Cardiac fibroblast (primary cell): ENCODE measurements around the gene MYO9B.
A peak's percentile ranks its signal among the peaks of the same experiment; 100 is the strongest.

Source experiments
- DNase-seq, 2 donors: peaks; one replicate each; pipeline versions ENCODE4 v3.0.0 to v3.0.0-alpha.2; 2010; ENCODE audit warnings: low read depth in 2 of 2
- H3K4me3 ChIP-seq, 2 donors: replicated peaks in 1 of 2; 1 replicate in 1 of 2; 2 replicates in 1 of 2; pipeline ENCODE4 v1.5.1; 2011; ENCODE audit warnings: low read depth in 2 of 2, low read length in 2 of 2, mild to moderate bottlenecking in 2 of 2, moderate library complexity in 1 of 2
- TF ChIP-seq, protein P1 (sequence below): IDR thresholded peaks from one replicate; pipeline ENCODE4 v1.5.1; 2011; ENCODE audit warnings: low read depth, mild to moderate bottlenecking, low read length, inconsistent platforms

The MYO9B gene

DNA sequence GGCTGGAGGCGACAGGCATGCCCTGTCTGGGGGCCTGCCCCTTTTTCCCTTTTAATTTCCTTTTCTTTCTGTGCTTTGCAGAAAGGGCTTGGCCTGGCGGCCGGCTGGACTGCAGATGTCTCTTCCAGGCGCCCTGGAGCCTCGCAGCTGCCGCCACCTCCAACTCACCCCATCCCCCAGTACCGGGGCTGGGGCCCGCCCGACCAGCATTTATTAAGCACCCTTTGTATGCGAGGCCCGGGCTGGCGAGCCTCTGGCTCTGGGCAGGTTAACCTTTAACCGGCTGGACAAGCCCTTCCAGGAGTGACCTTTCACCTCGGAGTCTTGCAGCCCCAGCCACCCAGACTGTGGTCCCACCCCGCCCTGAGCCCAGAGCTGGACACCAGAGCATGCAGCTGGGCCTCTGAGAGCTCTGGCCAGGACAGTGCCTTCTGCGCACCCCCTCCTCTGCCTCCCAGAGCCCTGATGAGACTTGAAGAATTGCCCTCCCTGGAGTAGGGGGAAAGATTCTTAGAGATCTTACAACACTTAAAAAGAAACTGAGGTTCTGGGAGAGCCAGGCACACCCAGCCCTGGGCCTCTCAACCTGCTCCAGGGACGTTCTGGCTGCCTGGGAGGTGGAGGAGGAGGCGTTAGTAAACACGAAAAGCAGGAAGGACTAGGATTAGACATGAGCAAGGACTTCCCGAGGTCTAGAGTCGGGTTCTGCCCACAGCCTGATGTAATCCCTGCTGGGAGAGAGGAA, 171.3 kb downstream of the MYO9B start:
- peak in 1 of 2 donors; percentile 41 for DNase-seq
- TF ChIP-seq, protein P1, sequence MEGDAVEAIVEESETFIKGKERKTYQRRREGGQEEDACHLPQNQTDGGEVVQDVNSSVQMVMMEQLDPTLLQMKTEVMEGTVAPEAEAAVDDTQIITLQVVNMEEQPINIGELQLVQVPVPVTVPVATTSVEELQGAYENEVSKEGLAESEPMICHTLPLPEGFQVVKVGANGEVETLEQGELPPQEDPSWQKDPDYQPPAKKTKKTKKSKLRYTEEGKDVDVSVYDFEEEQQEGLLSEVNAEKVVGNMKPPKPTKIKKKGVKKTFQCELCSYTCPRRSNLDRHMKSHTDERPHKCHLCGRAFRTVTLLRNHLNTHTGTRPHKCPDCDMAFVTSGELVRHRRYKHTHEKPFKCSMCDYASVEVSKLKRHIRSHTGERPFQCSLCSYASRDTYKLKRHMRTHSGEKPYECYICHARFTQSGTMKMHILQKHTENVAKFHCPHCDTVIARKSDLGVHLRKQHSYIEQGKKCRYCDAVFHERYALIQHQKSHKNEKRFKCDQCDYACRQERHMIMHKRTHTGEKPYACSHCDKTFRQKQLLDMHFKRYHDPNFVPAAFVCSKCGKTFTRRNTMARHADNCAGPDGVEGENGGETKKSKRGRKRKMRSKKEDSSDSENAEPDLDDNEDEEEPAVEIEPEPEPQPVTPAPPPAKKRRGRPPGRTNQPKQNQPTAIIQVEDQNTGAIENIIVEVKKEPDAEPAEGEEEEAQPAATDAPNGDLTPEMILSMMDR: no peak
- peak overlapping the region in 1 of 2 donors; percentile 45 for H3K4me3 ChIP-seq

GRCh38 chr19:17248011-17248776, 172.6 kb downstream of the MYO9B start:
- no peak for DNase-seq
- no peak overlapping the region for H3K4me3 ChIP-seq
- TF ChIP-seq, protein P1: no peak

- DNase-seq: no peak
- no peak overlapping the region for H3K4me3 ChIP-seq
- TF ChIP-seq, protein P1: no peak
Measured at GRCh38 chr19:17249887-17250548, 174.4 kb downstream of the MYO9B start.

DNA sequence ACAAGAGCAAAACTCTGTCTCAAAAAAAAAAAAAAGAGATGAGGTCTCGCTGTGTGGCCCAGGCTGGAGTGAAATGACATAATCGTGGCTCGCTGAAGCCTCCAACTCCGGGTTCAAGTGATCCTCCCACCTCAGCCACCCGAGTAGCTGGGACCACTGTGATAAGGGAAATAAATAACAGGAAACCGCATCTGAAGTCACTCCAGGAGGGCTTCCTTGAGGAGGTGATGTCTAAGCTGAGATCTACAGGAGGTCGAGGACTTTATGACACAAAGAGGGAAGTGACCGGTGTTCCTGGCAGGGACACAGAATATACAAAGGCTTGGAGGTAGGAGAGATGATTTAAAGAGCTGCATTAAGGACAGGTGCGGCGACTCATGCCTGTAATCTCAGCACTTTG, 179.1 kb downstream of the MYO9B start:
- no peak for DNase-seq
- no peak overlapping the region for H3K4me3 ChIP-seq
- TF ChIP-seq, protein P1: no peak

- DNase-seq: no peak
- TF ChIP-seq, protein P1: no peak
- H3K4me3 ChIP-seq: no peak overlapping the region
Measured at GRCh38 chr19:17255150-17255621, 179.6 kb downstream of the MYO9B start.

- TF ChIP-seq, protein P1: no peak
Measured at GRCh38 chr19:17256130-17256529, 180.6 kb downstream of the MYO9B start.

More at GRCh38 chr19:17256130-17256529, 180.6 kb downstream of the MYO9B start:
- DNase-seq: no peak
- H3K4me3 ChIP-seq: no peak overlapping the region
